MCF 10A (cell line): ENCODE measurements around the gene ABT1. TPM values are rescaled to one million over a fixed set of nuclear protein-coding genes. Genes with fewer than 3 reads are reported as not detected.
A peak's percentile ranks its signal among the peaks of the same experiment; 100 is the strongest.

Experiments
- BruUV-seq: library from RNA; stranded (reverse); fragments of 400-500 nt; replicated peaks from 2 replicates; lab custom pipeline; 2021; lab: Mats Ljungman, UMichigan
- CTCF ChIA-PET: fragments of 300-600 bp; sonication (Branson Sonifier 250); formaldehyde crosslinking; extraction: SDS; loops from one replicate; lab custom pipeline; 2021; ENCODE audit warnings: antibody characterized with exemption, inconsistent platforms; lab: Yijun Ruan, JAX
- POLR2A ChIA-PET: fragments of 300-600, 350-650 bp; sonication (Branson Sonifier 250); formaldehyde crosslinking; extraction: SDS; loops from one replicate; lab custom pipeline; 2020; ENCODE audit warnings: antibody characterized with exemption, inconsistent platforms; lab: Yijun Ruan, JAX
- DNase-seq: peaks from one replicate; pipeline ENCODE4 v3.0.0-alpha.2; 2018; ENCODE audit not compliant: unreplicated experiment
- H3K27ac Mint-ChIP-seq: one replicate; pipeline ENCODE4 v1.8.0; 2022; ENCODE audit warnings: mild to moderate bottlenecking, low read depth, mixed read lengths; ENCODE audit not compliant: unreplicated experiment
- H3K27me3 Mint-ChIP-seq: one replicate; pipeline ENCODE4 v1.8.0; 2022; ENCODE audit warnings: mixed read lengths; ENCODE audit not compliant: insufficient read depth, unreplicated experiment
- H3K36me3 Mint-ChIP-seq: one replicate; pipeline ENCODE4 v1.8.0; 2022; ENCODE audit warnings: mild to moderate bottlenecking, moderate library complexity, mixed read lengths; ENCODE audit not compliant: insufficient read depth, unreplicated experiment
- H3K4me1 Mint-ChIP-seq: one replicate; pipeline ENCODE4 v1.8.0; 2022; ENCODE audit warnings: mixed read lengths; ENCODE audit not compliant: insufficient read depth, unreplicated experiment
- H3K4me3 Mint-ChIP-seq: one replicate; pipeline ENCODE4 v1.8.0; 2022; ENCODE audit warnings: mild to moderate bottlenecking, moderate library complexity, mixed read lengths; ENCODE audit not compliant: unreplicated experiment
- H3K9me3 Mint-ChIP-seq: one replicate; pipeline ENCODE4 v1.8.0; 2022; ENCODE audit warnings: mixed read lengths; ENCODE audit not compliant: unreplicated experiment
- CTCF ChIP-seq: fragments of 200-600 bp; IDR thresholded peaks from one replicate; pipeline ENCODE4 v1.8.0; 2022; ENCODE audit warnings: antibody characterized with exemption, mild to moderate bottlenecking; ENCODE audit not compliant: unreplicated experiment
- intact Hi-C: fragments of 100-400 bp; cut with micrococcal nuclease; formaldehyde crosslinking; loops from 2 replicates; pipeline ENCODE4 v1.14.1; 2022
- total RNA-seq: library from RNA; stranded (reverse); gene quantifications from 2 replicates; pipeline ENCODE4 v1.2.3, GENCODE V29; 2022

The ABT1 gene
- total RNA-seq, 1 experiment from 2014 or later = 12.9 TPM

GRCh38 chr6:26569433-26569764 is 27.4 kb upstream of the ABT1 start:
- H3K4me1 Mint-ChIP-seq = peaks cover 6% of the 10 kb centered on the region
- DNase-seq = no peak
- H3K27me3 Mint-ChIP-seq = no peaks in the 10 kb centered on the region
- no TSS peak for BruUV-seq
- H3K27ac Mint-ChIP-seq = peak overlapping the region; percentile 76
- ChIA-PET POLR2A (interaction anchor here (0.9 to 2.3 kb wide), 8 partner anchors 8 to 247 kb away, joined by 3 to 17 read pairs (median 4); partner anchors contain the start of gene HMGN4), CTCF (interaction anchor here (0.8 to 2.2 kb wide), 4 partner anchors 26 to 247 kb away, joined by 3 to 11 read pairs (median 4); no protein-coding TSS in a partner anchor)
- intact Hi-C loops = loop anchor here (1.0 to 5.0 kb wide), 4 partner anchors 33 to 227 kb away; partner anchors contain the start of gene BTN2A1
- peaks cover 28% of the 10 kb centered on the region for H3K36me3 Mint-ChIP-seq
- peak overlapping the region; percentile 85 for H3K4me3 Mint-ChIP-seq
- H3K9me3 Mint-ChIP-seq = no peaks in the 10 kb centered on the region
- TF ChIP-seq CTCF = no peak

- Mint-ChIP-seq H3K4me3 (no peak overlapping the region), H3K27me3 (no peaks in the 10 kb centered on the region), H3K9me3 (no peaks in the 10 kb centered on the region), H3K4me1 (peaks cover 6% of the 10 kb centered on the region), H3K36me3 (peaks cover 28% of the 10 kb centered on the region), H3K27ac (no peak overlapping the region)
- ChIA-PET CTCF (interaction anchor here (0.8 to 9.2 kb wide), 4 partner anchors 22 to 228 kb away, joined by 4 to 84 read pairs (median 8); no protein-coding TSS in a partner anchor), POLR2A (interaction anchor here (0.7 to 2.3 kb wide), 8 partner anchors 9 to 345 kb away, joined by 3 to 17 read pairs (median 4); partner anchors contain the start of gene HMGN4)
- DNase-seq = no peak
- intact Hi-C loops = no loop called here
- no peak for TF ChIP-seq CTCF
- BruUV-seq = no TSS peak
Measured at GRCh38 chr6:26570027-26570809, 26.5 kb upstream of the ABT1 start.

- DNase-seq = peak; percentile 89
- CTCF ChIA-PET = interaction anchor here (0.5 to 9.2 kb wide), 9 partner anchors 21 to 804 kb away, joined by 3 to 84 read pairs (median 3); no protein-coding TSS in a partner anchor
- POLR2A ChIA-PET = interaction anchor here (0.6 to 2.4 kb wide), 16 partner anchors 10 to 1294 kb away, joined by 3 to 24 read pairs (median 4); partner anchors contain the start of gene HMGN4
- intact Hi-C loops = loop anchor here (1.0 kb wide), 3 partner anchors 15 to 33 kb away; partner anchors contain the start of gene HMGN4
- BruUV-seq = TSS peak; percentile 92
- peak overlapping the region; percentile 91 for H3K27ac Mint-ChIP-seq
- peak overlapping the region; percentile 82 for H3K4me3 Mint-ChIP-seq
- TF ChIP-seq CTCF = no peak
- no peaks in the 10 kb centered on the region for H3K27me3 Mint-ChIP-seq
- H3K36me3 Mint-ChIP-seq = peaks cover 30% of the 10 kb centered on the region
- H3K4me1 Mint-ChIP-seq = peaks cover 11% of the 10 kb centered on the region
- no peaks in the 10 kb centered on the region for H3K9me3 Mint-ChIP-seq
Measured at GRCh38 chr6:26571592-26572296, 25.0 kb upstream of the ABT1 start.
